HepG2 (cell line): ENCODE results near the gene SLC16A1. TPM values are rescaled to one million over a fixed set of nuclear protein-coding genes. Genes with fewer than 3 reads are reported as not detected.

ENCODE experiments used
- ATAD3A ChIP-seq: sonication (generic); formaldehyde crosslinking; IDR thresholded peaks from 2 replicates; pipeline ENCODE4 v1.4.0; 2020; ENCODE audit warnings: missing genetic modification reagents
- CENPBD1 ChIP-seq: sonication (generic); formaldehyde crosslinking; IDR thresholded peaks from 2 replicates; pipeline ENCODE4 v1.8.0; 2022; ENCODE audit warnings: missing genetic modification reagents, low read depth, mild to moderate bottlenecking, borderline replicate concordance
- DZIP1 ChIP-seq: sonication (generic); formaldehyde crosslinking; IDR thresholded peaks from 2 replicates; pipeline ENCODE4 v1.5.0; 2020; ENCODE audit warnings: mild to moderate bottlenecking, missing genetic modification reagents
- HNRNPL ChIP-seq: fragments of 200-400 bp; formaldehyde crosslinking; IDR thresholded peaks from 2 replicates; pipeline ENCODE4 v1.6.1; 2017; ENCODE audit warnings: mild to moderate bottlenecking, low read depth, low read length
- HNRNPLL ChIP-seq: fragments of 200-400 bp; formaldehyde crosslinking; IDR thresholded peaks from 2 replicates; pipeline ENCODE4 v1.6.1; 2017; ENCODE audit warnings: mild to moderate bottlenecking, low read depth, low read length; ENCODE audit not compliant: poor library complexity, severe bottlenecking
- MNT ChIP-seq: fragments of 450-650 bp; IDR thresholded peaks from 2 replicates; pipeline ENCODE4 v1.6.1; 2016
- PHF20 ChIP-seq: sonication (generic); formaldehyde crosslinking; IDR thresholded peaks from 2 replicates; pipeline ENCODE4 v1.5.0; 2020; ENCODE audit warnings: mild to moderate bottlenecking, missing genetic modification reagents
- RFX5 ChIP-seq: IDR thresholded peaks from 2 replicates; pipeline ENCODE4 v1.6.1; 2011; ENCODE audit warnings: low read depth, low read length, improper control_type of control experiment
- SATB2 ChIP-seq: sonication (generic); formaldehyde crosslinking; IDR thresholded peaks from 2 replicates; pipeline ENCODE4 v1.5.0; 2020; ENCODE audit warnings: missing genetic modification reagents
- SRY ChIP-seq: sonication (generic); formaldehyde crosslinking; IDR thresholded peaks from 2 replicates; pipeline ENCODE4 v1.8.0; 2022; ENCODE audit warnings: mild to moderate bottlenecking, missing genetic modification reagents
- TCF7 ChIP-seq: sonication (generic); IDR thresholded peaks from 2 replicates; pipeline ENCODE4 v1.6.1; 2016; ENCODE audit warnings: antibody characterized with exemption, low read depth
- TFAP4 ChIP-seq: sonication (generic); IDR thresholded peaks from 2 replicates; pipeline ENCODE4 v1.6.1; 2016; ENCODE audit warnings: low read depth, borderline replicate concordance
- ZBTB42 ChIP-seq: sonication (generic); formaldehyde crosslinking; IDR thresholded peaks from 2 replicates; pipeline ENCODE4 v1.5.0; 2020; ENCODE audit warnings: mild to moderate bottlenecking, missing genetic modification reagents
- ZBTB43 ChIP-seq: sonication (generic); formaldehyde crosslinking; conservative IDR thresholded peaks from 2 replicates; pipeline ENCODE4 v1.4.0; 2020; ENCODE audit warnings: missing genetic modification reagents
- ZNF232 ChIP-seq: sonication (generic); formaldehyde crosslinking; IDR thresholded peaks from 2 replicates; pipeline ENCODE4 v1.4.0; 2020; ENCODE audit warnings: missing genetic modification reagents, borderline replicate concordance
- ZNF276 ChIP-seq: sonication (generic); formaldehyde crosslinking; IDR thresholded peaks from 2 replicates; pipeline ENCODE4 v1.4.0; 2020; ENCODE audit warnings: mild to moderate bottlenecking, low read depth, missing genetic modification reagents
- ZNF33B ChIP-seq: sonication (generic); formaldehyde crosslinking; IDR thresholded peaks from 2 replicates; pipeline ENCODE4 v1.5.1; 2020; ENCODE audit warnings: mild to moderate bottlenecking, missing genetic modification reagents
- ZNF354B ChIP-seq: sonication (generic); formaldehyde crosslinking; IDR thresholded peaks from 2 replicates; pipeline ENCODE4 v1.8.0; 2022; ENCODE audit warnings: mild to moderate bottlenecking, missing genetic modification reagents
- ZNF510 ChIP-seq: sonication (generic); formaldehyde crosslinking; IDR thresholded peaks from 2 replicates; pipeline ENCODE4 v1.4.0; 2020; ENCODE audit warnings: low read depth, mild to moderate bottlenecking, missing genetic modification reagents
- ZNF569 ChIP-seq: sonication (generic); formaldehyde crosslinking; IDR thresholded peaks from 2 replicates; pipeline ENCODE4 v1.5.0; 2020; ENCODE audit warnings: mild to moderate bottlenecking, missing genetic modification reagents, moderate library complexity, borderline replicate concordance
- ZNF607 ChIP-seq: sonication (generic); formaldehyde crosslinking; IDR thresholded peaks from 2 replicates; pipeline ENCODE4 v1.5.1; 2020; ENCODE audit warnings: missing genetic modification reagents, mild to moderate bottlenecking, borderline replicate concordance
- ZSCAN30 ChIP-seq: sonication (generic); formaldehyde crosslinking; IDR thresholded peaks from 2 replicates; pipeline ENCODE4 v1.5.0; 2020; ENCODE audit warnings: mild to moderate bottlenecking, missing genetic modification reagents
- polyA plus RNA-seq, 8 experiments: library from polyadenylated mRNA; depleted of rRNA in 3 of 8; stranded (reverse) in 7 of 8; unstranded in 1 of 8; fragments of >200 nt; fragmentation: Illumina TruSeq in 4 of 8; extraction: Trizol in 4 of 8; gene quantifications; 2 replicates each; pipeline versions ENCODE4 v1.2.1 to v1.2.3, GENCODE V29; 2011 to 2016; ENCODE audit warnings: low read depth in 4 of 8, missing spikeins in 1 of 8, mixed read lengths in 1 of 8; ENCODE audit not compliant: insufficient read depth in 1 of 8
- total RNA-seq, 5 experiments: library from RNA; depleted of rRNA; stranded (reverse); fragments of >200 nt; fragmentation: Illumina TruSeq; extraction: Trizol; gene quantifications; 2 replicates each; pipeline ENCODE4 v1.2.3, GENCODE V29; 2016; ENCODE audit warnings: low read depth in 1 of 5

SLC16A1 gene
- total and polyA plus RNA-seq, 2 of the 13 experiments (the other 11 are each of a cell fraction or from before 2014, with no cell fraction given): 106 to 142 TPM

- TF ChIP-seq DZIP1 (CRISPR knock-in tag) (peak; percentile 4; the same call in 1 of the 2 replicates), ZNF569 (CRISPR knock-in tag) (0 out of 2 replicates have a peak, but pooled peaks have one; percentile 19), ZNF510 (CRISPR knock-in tag) (no peak), ZBTB42 (CRISPR knock-in tag) (no peak), HNRNPLL (peak; percentile 73), ZNF276 (CRISPR knock-in tag) (no peak), HNRNPL (0 out of 2 replicates have a peak, but pooled peaks have one; percentile 60), TCF7 (no peak), RFX5 (no peak), ZSCAN30 (no peak), ATAD3A (CRISPR knock-in tag) (no peak), CENPBD1 (CRISPR knock-in tag) (no peak), ZNF33B (no peak; the same call in 1 of the 2 replicates), ZNF607 (no peak; the same call in 1 of the 2 replicates), SRY (CRISPR knock-in tag) (no peak), MNT (no peak), ZNF354B (no peak), ZNF232 (CRISPR knock-in tag) (no peak; the same call in 1 of the 2 replicates), SATB2 (CRISPR knock-in tag) (no peak), PHF20 (CRISPR knock-in tag) (no peak), TFAP4 (no peak), ZBTB43 (no peak)
Observed at GRCh38 chr1:112956544-112957132, 642 bp upstream of the SLC16A1 start (continued).
